ENCODE data around the gene DHDH.

Gene DHDH

DNA sequence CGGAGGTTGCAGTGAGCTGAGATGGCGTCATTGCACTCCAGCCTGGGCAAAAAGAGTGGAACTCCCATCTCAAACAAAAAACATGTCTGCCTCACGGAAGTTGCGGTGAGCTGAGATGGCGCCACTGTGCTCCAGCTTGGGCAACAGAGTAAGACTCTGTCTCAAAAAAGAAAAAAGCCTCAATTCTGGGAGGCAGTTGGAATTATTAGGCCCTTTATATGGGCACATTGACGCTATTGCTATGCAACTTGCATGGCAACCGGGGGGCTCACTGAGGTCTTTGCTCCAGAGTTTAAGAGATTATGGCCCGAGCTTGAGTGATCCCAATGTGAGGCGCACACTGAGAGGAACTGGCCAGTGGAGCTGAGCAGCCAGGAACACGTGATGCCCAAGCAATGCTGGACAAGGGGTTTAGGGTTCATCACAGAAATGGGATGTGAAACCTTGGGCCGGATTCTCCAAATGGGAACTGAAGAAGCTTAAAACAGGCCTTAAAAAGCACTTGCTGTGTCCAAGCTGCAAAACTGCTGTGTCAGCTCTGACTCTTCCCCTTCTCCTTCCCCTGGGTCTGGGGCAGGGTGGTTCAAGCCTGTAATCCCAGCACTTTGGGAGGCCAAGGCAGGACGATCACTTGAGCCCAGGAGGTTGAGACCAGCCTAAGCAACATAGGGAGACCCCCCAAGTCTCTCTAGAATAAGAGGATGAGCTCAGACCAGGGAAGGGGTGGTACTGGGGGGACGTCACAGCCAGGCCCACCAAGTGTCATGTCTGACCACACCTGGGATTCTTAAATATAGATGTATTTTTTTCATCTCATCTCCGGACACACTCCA, 34.1 kb downstream of the DHDH start:
- DNase-seq (ENCODE audit: low read depth): peak; percentile 68

DNA sequence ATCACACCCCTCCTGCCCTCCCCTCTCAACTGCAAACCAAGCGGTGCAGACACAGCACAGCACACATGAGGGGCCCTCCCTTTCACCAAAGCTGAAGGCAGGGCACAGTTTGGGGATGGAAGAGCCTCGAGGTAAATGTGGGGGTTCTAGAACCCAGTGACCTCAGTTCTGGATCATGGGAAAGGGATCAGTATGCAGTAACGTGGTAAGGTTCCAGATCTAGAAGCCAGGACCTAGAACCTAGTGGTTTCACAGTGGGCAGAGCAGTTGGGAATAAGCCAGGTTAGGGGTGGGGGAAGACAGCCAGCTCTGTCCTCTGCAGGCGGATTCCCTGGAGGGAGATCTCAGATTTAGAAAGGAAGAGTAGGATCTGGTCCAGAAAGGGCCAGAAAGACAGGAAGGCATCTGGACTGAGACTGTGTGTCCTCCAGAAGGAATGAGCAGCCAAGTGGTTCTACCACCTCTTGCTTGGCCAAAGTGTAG, 34.7 kb downstream of the DHDH start:
- peak; percentile 57 for DNase-seq (ENCODE audit: low read depth)

- DNase-seq (ENCODE audit: low read depth): no peak
Measured at GRCh38 chr19:48968813-48969218, 35.3 kb downstream of the DHDH start.

GRCh38 chr19:48969276-48970138, 36.0 kb downstream of the DHDH start:
- DNase-seq (ENCODE audit: low read depth): peak; percentile 46

DNA sequence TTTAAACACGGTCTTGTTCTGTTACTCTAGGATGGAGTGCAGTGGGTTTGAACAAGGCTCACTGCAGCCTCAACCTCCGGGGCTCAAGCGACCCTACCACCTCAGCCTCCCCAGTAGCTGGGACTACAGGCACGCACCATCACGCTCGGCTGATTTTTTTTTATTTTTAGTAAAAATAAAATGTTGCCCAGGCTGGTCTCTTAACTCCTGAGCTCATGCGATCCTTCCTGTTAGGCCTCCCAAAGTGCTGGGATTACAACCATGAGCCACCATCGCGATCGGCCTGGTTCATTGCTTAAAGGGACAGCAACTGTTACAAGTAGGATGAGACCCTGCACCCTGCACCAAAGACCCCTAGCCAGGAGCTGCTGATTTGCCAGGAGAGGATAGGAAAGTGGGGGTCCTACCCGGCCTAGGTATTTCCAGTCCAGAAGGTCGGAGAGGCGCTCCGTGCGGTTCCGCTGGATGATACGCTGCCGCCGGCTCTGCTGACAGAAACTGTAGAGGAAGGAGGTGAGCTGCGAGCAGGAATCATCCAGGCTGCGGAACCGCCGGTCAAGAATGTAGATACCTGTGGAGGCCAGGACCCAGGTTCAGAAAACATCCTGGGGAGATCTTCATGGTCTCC, 36.8 kb downstream of the DHDH start:
- no peak for DNase-seq (ENCODE audit: low read depth)

DNA sequence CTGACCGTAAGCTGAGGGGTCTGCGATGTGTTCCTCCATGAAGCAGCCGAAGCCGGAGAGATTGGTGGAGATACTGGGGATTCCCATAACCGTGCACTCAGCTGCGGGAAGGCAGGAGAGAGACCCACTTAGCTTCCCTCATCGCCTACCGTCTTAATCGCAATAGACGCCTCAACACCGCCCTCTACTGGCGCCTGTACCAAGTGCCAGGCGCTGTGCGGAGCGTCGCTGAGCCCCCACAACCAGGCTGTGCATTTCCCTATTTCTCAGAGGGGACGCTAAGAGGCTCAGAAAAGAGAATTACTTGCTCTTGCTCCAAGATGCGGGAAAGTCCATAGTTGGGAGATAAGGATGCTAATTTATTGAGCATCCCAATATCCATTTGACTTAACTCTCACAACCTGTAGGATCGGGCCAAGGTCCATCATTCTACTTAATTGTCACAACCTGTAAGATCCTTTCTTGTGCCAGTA, 37.5 kb downstream of the DHDH start:
- DNase-seq (ENCODE audit: low read depth): peak; percentile 76

DNA sequence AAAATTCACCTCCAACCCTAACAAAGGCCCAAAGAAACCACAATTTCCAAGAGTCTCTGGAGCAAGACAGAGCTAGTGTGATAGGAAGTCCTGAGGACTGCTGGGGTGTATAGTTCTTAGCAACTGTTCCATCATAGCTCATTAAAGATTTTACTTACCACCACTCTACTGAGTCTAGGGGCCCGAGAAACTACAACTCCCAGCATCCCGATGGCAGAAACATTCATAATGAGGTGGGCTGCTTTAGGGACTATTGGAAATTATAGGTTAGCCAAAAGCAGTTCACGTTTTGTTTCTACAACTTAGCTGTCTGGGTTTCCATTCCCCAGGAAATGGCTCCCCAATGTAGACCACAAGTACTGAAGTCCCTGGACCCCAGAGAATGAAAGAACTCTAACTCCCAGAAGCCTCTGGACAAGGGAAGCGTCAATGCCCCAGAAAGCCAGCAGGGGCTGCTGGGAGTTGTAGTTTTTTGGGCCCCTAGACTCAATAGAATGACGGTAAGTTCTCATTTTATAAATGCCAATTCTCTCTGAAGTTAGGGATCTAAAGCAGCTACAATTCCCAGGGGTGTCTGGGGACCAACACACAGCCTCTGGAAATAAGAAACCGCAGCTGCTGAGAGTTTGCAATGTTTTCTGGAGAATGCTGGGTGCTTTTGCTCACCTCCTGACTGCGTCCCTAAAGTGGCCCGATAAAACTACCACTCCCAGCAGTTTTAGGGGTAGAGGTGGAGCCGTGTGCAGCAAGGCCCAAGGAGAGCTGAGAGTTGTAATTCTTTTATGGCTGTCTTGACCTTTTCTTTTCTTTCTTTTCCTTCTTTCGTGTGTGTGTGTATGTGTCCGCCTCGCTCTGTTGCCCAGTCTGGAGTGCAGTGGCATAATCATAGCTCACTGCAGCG, 42.7 kb downstream of the DHDH start:
- peak; percentile 42 for DNase-seq (ENCODE audit: low read depth)

DNA sequence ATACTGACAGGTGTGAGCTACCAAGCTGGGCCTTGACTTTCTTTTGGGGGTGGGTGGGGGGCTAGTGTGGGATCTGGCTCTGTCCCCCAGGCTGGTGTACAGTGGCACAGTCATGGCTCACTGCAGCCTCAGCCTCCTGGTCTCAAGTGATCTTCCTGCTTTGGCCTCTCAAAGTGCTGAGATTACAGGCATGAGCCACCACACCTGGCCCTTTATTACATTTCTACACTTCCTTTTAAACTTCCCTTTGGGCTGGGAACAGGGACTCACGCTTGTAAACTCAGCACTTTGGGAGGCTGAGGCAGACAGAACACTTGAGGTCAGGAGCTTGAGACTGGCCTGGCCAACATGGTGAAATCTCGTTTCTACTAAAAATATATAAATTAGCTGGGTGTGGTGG, 43.6 kb downstream of the DHDH start:
- DNase-seq (ENCODE audit: low read depth): no peak

DNA sequence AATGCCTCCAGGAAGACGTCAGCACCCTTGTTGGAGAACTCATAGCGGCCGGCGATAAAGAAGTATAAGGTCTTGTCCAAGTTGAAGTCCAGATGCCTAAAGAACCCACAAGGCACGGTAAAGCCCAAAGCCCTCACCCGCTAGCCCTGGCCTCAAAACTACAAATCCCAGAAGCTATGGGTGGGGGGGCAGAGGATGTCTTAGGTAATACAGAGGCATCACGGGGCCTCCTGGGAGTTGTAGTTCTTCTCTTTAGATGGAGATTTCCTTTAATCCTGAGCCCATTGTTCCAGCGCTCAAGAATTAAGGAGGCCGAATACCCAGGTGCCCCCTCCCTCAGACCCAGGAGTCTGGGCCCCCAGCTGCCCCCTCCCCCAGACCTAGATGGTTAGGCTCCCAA, 48.8 kb downstream of the DHDH start:
- DNase-seq (ENCODE audit: low read depth): no peak

DNA sequence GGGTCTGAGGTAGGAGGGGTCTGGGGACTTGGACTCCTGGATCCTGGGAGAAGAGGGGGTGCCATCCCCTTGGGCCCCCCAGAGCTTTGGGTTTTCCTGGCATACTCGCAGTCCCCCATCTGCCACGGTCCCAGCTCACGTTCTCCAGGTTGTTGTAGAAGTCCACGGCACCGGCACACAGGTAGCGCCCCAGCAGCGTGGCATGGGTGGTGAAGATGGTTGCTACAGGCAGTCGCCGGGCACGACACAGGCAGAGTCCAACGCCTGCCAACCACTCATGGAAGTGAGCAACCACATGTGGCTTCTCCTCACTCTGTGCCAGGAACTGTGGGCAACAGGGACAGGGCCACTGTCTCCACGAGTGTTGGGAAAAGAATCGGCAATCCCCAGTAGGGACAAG, 52.2 kb downstream of the DHDH start:
- DNase-seq (ENCODE audit: low read depth): no peak

DNA sequence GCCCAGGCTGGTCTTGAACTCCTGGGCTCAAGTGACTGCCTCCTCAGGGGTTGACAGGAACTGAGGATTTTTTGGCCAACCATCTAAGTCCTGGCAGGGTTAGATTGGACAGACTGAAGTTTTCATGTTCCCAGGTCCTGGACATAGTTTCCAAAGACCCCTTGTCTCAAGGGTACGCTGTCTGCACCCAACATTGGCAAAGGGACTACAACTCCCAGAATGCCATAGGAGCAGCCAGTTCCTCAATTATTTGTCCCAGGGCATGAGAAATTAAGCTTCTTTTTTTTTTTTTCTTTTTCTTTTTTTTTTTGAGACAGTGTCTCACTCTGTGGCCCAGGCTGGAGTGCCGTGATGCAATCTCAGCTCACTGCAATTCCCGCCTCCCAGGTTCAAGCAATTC, 52.7 kb downstream of the DHDH start:
- DNase-seq (ENCODE audit: low read depth): no peak

- DNase-seq (ENCODE audit: low read depth): no peak
Measured at GRCh38 chr19:48987323-48987722, 53.8 kb downstream of the DHDH start.

DNA sequence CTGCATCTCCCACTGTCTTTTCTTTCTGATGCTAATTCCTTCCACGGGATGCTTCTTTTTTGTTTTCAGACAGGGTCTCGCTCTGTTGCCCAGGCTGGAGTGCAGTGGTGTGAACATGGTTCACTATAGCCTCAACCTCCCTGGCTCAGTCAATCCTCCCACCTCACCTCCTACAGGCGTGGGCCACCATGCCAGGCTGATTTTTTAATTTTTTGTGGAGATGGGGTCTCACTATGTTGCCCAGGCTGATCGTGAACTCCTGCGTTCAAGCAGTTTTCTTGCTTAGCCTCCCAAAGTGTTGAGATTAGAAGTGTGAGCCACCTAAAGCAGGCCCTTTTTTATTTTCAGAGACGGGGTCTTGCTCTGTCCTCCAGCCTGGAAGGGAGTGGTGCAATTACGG, 54.8 kb downstream of the DHDH start:
- DNase-seq (ENCODE audit: low read depth): no peak

GRCh38 chr19:48988860-48989259, 55.4 kb downstream of the DHDH start:
- no peak for DNase-seq (ENCODE audit: low read depth)

DNA sequence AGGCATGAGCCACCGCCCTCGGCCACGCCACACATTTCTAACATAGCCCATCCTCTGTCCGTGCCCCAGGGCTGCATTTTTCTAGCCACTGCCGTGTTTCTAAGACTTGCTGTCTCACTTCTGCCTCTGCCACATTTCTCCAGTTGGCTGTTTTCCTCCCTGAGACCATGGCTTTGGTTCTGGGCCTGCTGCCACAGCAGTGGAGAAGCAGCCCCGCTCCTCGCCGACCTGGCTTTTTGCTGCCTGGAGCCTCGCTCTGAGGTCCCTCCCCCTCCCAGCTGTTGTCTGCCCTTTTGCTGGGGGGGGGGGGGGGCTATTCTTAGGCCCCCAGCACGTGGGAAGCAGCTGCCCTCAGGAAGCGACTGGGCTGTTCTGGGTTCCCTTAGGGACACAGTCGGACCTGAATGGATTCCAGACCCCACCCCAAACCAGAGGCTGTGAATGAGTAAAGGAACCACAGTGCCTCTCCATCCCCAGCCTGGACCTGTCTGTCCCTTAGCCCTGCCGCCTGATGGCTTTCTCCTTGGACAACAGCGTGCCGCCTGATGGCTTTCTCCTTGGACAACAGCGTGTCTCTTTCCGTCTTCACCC, 56.3 kb downstream of the DHDH start:
- DNase-seq (ENCODE audit: low read depth): peak; percentile 57

- no peak for DNase-seq (ENCODE audit: low read depth)
Measured at GRCh38 chr19:48990400-48990799, 56.9 kb downstream of the DHDH start.

GRCh38 chr19:48991011-48991609, 57.6 kb downstream of the DHDH start:
- no peak for DNase-seq (ENCODE audit: low read depth)

DNA sequence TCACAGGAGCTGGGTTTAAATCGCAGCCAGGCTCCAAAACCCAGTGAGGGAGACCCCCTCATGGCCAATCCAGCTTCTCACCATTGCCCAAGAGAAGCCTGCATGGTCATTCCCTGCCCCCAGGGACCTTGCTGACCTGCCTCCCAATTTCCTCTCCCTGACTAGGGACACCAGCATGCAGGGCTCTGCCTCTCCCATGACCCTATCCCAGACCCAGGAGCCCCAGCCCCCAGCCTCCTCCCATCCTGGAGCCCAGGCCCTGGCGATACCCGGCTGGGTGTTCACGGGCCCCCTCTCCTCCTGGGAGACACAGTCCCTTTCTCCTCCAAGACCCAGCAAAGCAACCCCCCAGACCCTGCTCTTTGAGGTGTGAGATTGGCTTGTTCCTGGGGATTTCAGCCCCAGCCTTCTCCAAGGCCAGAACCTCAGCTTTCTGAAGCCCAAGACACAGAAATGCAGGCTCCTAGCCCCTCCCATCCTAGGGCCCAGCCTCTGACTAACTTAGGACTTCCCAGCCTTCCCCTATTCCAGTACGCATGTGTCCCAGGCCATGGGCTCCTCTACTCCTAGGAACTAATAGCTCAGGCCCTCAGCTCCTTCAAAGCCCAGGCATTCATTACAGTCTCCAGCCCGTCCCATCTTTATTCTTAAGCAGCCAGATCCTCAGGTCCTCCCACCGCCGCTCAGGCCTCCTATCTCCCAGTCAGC, 58.5 kb downstream of the DHDH start:
- DNase-seq (ENCODE audit: low read depth): peak; percentile 92

- DNase-seq (ENCODE audit: low read depth): no peak
Measured at GRCh38 chr19:48992581-48993174, 59.2 kb downstream of the DHDH start.
